C1 segment of cervical spinal cord (tissue), 14 donors: Measurements from ENCODE around the gene ELP1.
"Not testable (repeated sequence)": the region's sequence is repeated elsewhere in the genome, so short reads cannot be mapped to it uniquely, and the experiment has no call there.

ENCODE experiments used
- DNase-seq, 14 donors: peaks; one replicate each; lab custom pipeline; 2025; lab: John Stamatoyannopoulos, UW

ELP1 gene

DNA sequence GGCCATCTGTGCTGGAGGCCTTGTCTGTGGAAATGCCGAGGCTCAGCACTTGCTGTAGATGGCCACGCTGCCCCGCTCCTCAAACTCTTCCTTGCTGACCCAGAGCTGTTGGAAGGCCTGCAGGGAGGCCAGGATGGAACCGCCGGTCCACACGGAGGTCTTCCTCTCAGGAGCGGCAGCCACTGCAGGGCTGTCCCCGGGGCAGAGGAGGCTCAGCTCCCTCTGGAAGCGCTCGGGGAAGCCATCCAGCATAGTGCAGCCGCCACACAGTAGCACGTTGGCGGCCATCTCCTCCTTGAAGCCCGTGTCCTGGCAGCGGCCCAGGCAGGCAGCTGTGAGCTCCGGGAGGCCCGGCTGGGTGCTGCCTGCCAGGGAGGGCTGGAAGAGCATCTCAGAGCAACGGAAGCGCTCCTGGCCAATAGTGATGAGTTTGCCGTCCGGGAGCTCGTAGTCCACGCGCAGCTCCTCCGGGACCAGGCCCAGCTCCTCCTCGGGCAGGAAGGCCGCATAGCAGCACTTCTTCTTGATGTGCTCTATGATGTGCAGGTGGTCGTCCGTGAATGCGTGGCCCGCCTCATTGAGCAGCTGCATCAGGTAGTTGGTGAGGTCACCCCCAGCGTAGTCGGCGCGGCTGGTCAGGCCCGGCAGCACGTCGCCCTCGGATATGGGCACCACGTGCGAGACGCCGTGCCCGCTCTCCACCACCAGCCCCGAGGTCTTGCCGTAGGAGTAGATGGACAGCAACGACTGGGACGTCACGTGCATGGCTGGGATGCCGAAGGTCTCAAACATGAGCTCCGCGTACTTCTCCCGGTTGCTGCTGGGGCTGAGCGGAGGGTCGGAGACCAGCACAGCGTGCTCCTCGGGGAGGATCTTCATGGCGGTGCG, 79.0 kb downstream of the ELP1 start:
- DNase-seq, result no peak

DNA sequence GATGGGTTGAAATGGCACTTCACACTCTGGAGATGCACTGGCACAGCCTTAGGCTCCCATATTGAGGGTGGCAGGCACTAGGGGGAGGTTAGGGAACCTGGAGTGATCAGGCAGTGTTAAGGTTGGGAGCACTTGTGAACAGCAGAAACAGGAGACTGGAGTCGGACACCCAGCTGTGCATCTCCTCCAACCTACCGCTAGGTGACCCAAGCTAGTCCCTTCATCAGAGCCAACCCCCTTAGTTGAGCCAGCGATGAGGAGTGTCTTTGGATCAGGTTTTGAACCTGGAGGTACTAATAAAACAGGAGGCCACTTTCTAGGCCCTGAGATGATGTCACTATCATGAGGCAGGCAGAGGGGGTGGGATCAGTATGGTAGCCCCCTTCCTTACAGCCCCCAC, 79.8 kb downstream of the ELP1 start:
- DNase-seq, result no peak

DNA sequence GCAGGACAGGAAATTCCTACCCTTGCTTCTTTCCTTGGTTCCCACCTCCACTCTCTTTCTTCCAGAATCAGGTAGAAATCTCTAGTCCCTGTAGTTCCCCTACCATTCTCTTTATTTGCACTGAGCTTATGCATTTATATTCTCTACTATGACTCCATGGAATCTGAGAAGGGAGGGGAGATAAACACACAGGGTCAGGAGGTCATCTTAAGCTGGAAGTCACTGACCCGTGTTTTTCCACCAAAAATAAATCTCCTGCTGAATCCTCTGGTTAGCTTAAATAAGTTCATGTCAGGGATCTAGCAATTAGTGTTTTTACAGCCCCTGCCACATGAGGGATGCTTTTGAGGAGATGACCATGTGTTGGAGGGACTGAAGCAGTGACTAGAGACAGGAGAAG, 81.8 kb downstream of the ELP1 start:
- no peak for DNase-seq

DNA sequence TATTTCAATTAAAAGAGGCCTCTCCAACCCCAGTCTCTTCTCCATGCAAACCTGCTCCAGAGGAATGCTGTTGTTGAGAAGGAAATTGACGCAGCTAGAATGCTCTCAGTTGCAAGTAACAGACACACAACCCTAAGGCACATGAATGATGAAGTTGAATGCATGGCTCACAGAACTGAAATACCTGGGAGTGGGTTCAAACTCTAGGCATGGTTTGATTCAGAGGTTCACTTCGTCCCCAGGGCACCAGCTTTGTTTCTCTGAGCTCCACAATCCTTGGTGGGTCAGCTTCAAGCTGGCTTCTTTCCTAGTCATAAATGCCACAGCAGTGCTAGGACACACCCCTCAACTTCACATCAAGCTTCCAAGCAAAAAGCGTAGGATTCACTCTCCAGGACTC, 82.8 kb downstream of the ELP1 start:
- DNase-seq, result no peak

DNA sequence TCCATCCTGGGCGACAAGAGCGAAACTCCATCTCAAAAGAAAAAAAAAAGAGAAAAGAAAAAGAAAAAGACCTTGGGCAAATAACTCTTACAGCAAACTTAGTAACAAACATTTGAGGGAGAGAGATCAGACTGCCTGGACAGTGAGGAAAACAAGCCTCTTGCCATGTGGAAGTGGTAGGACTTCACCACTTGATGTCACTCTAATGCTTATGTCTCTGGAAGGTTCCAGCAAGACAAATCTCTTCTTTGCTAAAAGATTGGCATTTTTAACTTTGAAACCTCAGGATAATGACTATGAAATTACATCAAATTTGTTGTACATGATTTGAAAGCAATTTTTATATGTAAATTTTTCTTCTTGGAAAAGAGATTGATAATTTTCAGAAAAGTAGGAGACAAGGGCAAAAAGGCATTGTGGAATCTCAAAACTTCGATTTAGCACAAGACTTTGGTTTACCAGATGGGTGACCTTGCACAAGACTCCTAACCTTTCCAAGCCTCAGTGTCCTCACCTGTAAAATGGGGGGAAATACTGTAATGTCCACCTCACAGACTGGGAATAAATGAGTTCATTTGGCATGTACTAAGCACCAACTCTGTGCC, 83.5 kb downstream of the ELP1 start:
- DNase-seq, result no peak

DNA sequence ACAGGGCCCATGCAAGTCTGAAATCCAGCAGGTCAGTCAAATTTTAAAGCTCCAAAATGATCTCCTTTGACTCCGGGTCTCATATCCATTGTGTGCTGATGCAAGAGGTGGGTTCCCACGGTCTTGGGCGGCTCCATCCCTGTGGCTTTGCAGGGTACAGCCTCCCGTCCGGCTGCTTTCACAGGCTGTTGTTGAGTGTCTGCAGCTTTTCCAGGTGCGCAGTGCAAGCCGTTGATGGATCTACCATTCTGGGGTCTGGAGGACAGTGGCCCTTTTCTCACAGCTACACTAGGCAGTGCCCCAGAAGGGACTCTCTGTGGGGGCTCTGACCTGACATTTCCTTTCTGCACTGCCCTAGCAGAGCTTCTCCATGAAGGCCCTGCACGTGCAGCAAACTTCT, 85.6 kb downstream of the ELP1 start:
- DNase-seq, result not testable (repeated sequence)

DNA sequence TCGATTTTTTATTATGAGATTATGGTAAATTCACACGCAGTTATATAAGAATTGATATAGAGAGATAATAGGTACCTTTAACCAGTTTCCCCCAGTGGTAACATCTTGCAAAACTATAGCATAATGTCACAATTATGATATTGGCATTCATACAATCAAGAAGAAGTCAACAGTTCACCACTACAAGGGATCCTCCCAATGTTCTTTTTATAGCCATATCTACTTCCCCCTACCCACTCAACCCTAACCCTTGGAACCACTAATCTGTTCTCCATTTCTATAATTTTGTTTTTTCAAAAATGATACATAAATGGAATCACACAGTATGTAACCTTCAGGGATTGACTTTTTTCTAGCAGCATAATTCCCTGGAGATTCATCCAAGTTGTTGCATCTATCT, 88.0 kb downstream of the ELP1 start:
- no peak for DNase-seq

DNA sequence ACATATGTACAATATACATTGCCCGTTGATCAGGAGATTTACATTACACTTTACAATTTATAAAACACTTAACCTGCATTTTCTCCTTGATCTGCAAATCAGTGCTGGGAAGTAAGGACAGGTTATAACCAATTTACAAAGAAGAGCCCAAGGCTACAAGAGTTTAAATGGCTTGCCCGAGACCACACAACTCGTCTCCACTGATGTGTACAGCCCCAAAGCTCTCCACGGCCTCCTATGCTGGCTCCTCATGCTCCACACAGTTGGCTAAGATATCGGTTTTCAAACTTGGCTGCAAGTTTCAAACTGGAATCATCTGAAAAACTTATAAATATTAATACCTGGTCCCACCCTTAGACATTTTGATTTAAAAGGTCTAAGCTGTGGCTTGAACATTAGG, 88.4 kb downstream of the ELP1 start:
- DNase-seq, result no peak

DNA sequence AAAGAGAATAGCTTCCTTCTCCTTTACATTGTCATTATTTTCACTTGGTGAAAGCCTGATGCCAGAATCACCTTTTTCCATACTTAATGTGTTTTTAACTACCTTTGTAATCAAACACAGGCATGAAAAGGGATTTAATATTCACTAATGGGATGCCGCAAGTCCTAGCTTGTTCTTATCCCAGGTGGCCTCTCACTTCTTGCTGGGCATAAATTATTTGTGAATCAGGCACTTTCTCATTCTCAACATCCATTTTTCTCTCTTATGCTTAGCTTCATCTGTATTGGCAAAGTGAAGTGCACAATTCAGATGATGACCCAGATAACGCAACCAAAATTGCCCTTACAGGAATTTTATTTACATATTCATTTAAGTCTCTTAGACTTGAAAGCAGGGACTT, 89.1 kb downstream of the ELP1 start:
- DNase-seq, result no peak

DNA sequence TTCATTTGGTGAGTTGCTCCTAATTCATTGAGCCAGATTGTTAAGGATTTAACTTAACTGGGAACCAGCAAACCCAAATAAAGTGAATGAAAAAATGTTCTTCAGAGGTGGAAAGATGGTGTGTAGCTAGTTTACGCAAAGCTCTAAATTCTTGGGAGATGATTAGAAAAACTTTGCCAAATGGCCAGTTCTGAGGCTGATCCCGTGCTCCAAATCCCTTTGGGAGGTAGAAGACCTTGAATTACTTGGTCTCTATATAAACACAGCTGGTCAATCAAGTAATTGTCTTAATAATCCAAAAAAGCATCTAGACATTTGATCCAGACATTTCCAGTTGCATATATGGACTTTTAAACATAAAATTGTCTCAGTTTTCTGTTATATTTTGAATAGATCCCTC, 89.5 kb downstream of the ELP1 start:
- DNase-seq, result no peak

DNA sequence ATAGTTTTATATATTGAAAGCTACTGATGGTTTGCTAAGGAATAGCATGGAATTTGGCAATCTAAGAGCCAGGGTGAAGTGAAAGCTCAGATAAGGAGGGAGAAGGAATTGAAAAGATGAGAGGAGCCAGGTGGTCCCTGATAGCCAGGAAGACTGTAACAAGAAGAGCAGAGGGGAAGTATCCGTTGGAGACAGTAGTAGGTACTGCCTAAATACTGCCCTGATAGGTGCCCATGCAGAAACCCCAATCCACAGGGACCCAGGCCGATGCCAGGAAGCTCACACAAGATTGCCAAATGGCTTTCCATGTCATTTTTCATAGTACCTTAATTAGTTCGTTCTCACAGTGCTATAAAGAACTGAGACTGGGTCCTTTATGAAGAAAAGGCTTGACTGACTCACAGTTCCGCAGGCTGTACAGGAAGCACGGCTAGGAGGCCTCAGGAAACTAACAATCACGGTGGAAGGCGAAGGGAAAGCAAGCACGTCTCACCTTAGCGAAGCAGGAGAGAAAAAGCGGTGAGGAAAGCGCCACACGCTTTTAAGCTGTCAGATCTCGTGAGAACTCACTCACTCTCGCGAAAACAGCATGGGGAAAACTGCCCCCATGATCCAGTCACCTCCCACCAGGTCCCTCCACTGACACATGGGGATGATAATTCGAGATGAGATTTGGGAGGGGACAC, 91.2 kb downstream of the ELP1 start:
- no peak for DNase-seq

DNA sequence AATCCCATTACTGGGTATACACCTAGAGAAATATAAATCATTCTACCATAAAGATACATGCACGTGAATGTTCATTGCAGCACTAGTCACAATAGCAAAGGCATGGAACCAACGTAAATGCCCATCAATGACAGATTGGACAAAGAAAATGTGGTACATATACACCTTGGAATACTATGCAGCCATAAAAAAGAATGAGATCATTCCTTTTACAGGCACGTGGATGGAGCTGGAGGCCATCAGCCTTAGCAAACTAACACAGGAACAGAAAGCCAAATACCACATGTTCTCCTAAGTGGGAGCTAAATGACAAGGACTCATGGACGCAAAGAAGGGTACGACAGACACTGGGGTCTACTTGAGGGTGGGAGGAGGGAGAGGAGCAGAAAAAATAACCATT, 94.4 kb downstream of the ELP1 start:
- DNase-seq, result not testable (repeated sequence)

DNA sequence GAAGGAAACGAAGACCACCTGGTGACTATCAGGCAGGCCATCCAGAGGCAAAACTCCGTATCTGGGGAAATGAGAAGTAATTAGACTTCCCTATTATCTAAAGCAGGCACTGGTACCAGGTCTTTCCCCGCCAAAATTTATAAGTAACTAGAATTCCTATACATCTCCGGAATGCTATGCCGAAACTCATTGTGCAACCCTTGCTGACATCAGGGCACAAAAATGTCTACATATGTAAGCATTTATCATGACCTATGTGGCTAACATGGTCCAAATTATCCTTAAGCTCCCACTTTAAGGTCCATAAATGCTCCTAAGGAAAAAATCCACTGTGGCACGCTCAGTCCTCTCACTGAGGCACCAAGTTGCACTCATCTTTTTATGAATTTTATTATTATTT, 95.9 kb downstream of the ELP1 start:
- no peak for DNase-seq

DNA sequence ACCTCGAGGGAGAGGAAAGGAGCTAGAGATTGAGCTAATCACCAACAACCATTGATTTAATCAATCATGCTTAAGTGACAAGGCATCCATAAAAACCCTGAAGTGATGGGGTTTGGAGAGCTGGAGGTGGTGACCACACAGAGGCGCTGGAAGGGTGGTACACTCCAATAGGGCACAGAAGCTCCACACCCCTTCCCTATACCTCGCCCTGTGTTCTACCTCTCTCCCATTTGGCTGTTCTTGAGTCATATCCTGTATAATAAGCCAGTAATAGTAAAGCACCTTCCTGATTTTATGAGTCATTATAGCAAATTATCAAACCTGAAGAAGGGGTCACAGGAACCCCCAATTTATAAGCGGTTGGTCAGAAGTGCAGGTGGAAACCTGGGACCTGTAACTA, 96.4 kb downstream of the ELP1 start:
- no peak for DNase-seq

DNA sequence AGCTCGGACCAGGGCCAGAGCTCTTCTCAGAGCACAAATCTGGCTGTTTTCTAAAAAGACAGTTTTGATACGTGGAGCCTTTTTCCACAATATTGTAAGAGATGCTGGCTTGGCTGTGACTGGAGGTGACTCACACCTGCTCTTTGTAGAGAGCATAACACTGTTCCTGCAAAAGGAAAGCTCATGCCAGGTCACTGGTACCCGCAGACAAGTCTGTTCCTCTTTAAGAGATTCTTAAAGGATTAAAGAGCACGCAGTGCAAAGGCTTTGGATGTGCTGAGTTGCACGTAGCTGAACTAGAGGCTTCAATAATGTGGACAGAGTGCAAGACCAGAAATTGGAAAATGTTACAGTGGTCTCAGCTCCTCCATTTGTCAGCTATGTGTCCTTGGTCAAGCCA, 97.1 kb downstream of the ELP1 start:
- no peak for DNase-seq

DNA sequence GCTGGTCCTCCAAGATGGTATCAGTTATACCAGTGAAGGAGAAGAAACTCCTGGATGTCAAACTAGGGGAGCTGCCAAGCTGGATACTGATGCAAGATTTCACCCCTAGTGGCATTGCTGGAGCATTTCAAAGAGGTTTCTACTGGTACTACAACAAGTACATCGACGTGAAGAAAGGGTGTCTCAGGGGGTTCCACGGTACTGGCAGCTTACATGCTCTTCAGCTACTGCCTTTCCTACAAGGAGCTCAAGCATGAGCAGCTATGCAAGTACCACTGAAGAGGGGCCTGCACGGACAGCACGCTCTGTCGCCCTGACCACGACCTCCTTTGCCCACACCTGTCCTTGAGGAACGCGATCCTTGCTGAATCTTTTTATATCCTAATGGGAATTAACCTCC, 97.6 kb downstream of the ELP1 start:
- DNase-seq, result no peak

DNA sequence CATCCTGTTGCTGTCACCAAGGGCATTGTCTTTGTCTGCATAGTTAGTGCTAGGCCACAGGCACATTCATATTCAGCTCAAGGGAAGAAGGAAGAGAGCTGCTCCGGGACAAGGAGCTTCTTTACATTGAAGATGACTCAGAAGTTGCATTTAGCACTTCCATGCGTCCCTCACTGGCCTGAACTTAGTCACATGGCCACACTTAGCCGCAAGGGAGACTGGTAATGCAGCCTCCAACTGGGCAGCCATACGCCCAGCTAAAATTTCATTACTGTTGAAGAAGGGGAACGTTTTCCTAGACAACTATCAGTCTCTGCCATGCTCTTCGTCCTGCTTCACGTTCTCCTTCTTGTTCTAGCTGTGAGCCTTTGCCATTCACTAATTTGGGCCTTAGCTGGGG, 98.1 kb downstream of the ELP1 start:
- DNase-seq, result no peak

DNA sequence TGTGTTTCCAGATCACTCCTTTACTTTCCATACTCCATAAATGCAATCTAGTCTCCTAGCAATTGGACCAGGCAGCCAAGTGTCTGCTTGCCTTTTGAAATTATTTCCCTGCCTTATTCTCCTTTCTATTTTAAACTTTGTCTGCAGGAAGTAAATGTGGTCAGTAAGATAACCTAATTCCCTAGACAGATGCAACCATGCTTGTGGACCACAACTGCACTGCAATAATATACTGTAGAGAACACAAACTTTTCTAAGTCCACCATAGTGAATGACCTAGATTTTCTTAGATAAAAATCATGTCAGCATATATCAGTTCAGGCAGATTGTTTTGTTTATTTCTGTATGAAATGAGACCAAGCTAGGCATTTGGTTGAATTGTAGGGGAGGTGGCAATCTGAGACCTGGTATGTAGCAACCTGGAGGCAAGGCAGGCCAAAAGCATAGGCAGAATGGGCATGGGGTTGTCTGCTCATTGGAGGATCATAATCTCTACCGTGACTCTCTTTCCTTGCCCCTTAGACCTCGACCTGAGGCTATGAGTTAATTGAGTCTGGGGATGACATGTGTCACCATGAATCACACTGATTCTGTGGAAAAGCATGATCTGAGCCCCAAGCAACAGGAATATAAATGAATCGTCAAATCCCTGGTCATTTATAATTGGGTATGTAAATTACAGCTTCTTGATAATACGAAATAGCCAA, 98.8 kb downstream of the ELP1 start:
- no peak for DNase-seq

DNA sequence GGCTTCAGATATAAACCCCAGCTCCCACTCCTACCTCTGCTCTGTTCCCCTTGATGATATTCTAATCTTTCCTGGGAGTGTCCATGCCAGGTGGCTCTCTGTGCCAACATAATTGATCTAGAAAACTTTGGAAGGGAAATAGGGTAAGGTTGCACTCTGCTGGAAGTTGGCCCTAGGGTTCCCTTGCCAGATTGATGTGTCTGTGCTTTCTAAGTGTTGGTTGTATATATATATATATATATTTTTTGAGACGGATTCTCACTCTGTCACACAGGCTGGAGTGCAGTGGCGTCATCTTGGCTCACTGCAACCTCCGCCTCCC, 101.8 kb downstream of the ELP1 start:
- DNase-seq, result no peak

DNA sequence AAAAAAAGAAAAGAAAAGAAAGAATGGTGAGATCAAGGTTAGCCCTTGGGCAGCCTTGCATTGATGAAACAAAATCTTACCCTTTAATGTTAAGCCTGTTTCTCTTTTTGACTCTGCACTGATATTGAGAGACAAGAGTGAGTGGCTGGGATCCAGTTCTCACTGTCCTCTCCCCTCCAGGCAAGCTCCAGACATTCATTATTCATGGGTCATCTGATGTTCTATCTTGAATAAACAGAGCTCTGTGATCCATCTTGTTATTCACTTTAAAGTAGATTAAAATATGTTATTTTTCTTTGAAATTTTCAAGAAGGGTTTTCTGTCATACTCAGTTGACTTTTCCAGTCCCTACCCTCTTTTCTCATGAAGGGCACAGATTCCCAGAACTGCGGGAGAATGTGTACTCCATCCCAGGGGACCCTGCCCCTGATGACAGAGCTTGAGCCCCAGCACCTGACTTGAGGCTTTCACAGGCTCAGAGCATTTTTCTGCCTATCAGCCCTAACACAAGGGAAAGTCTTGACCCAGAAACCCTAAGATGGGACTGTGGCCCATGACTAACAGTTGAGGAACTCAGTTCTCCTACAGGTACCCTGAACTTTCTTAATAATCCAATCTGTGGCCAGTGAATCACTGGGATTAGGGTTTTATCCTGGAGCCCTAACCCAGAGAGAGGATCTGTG, 102.3 kb downstream of the ELP1 start:
- DNase-seq, result no peak

DNA sequence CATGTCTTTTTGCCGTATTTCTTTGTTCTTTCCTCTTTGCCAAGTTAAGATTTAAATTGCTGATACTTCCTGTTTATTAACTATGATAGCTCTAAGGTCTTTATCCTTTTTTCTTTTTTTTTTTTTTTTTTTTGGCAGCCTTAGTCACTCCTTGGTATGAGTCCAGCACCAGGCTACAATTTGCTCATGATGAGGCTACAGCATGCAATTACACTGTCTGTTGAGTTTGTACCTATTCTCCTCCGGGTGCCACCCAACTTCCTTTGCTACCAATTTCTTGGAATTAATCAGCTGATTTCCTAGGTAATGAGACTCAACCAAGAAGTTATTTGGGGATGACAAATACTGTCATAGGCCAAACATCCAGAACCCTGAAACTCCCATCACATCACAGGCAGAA, 103.7 kb downstream of the ELP1 start:
- no peak for DNase-seq

DNA sequence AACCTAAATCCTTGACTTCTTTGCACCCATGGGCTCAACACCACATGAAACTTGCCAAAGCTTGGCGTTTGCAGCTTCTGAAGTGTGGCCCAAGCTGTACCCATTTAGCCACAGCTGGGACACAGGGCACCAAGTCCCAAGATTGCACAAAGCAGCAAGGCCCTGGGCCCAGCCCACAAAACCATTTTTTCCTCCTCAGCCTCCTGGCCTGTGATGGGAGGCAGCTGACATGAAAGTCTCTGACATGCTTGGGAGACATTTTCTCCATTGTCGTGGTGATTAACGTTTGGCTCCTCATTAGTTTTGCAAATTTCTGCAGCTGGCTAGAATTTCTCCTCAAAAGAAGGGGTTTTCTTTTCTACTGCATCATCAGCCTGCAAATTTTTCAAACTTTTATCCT, 110.1 kb downstream of the ELP1 start:
- DNase-seq, result no peak
